ENCODE data around the gene WDR64. TPM values are rescaled to one million over a fixed set of nuclear protein-coding genes. Genes with fewer than 3 reads are reported as not detected.

The WDR64 gene
- total and polyA plus RNA-seq, 2 of the 13 experiments (the other 11 are each of a cell fraction or from before 2014, with no cell fraction given), result not detected

DNA sequence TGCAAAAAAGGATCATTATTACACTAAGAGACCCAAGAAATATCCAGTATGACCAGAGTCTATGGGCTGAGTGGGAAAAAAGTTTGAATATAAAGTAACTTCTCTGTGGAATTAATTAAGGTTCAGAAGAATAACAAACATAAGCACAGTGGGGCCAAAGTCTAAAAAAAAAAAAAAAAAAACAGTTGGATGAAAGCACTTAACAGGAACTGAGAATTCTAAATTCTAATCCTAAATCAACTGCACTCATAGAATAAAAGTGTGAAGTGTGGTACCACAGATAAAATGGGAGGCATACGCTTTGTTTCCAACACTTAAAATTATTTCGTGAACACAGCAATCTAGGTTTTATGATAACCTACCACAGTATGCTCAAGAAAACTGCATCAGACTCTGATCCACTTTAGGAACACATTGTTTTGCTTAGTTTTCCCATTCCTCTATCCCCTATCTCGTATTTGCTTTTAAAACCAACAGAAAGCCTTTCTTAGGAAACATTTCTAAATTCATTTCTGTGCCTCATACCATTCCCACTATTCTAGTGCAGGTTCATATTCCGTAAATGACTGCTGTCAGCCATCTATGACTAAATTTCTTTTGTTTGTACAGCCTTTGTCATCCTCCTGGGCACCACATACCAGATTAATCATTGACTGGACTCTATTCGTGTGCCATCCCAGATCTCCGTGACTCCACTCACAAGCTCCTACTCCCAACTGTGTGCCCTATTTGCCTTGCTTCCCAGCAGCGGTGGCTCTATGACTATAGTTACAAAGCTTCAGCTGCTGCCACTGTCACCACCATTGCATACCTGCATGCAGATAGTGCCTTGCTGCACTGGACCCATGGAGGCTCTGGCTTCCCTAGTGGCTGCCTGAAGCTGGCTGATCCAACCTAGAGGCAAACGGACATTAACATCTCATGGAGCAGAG, 36.8 kb upstream of the WDR64 start (continued):
- no peak for TF ChIP-seq NCOA5 (CRISPR knock-in tag; IDR thresholded peaks at IDR 0.05)
- no peak for TF ChIP-seq JUN (CRISPR knock-in tag; IDR thresholded peaks at IDR 0.05)
- TF ChIP-seq RNF2 (conservative IDR thresholded peaks at IDR 0.05; ENCODE audit: low read depth), result no peak
- no peak for TF ChIP-seq ZSCAN31 (CRISPR knock-in tag; IDR thresholded peaks at IDR 0.05; ENCODE audit: low read depth)
- TF ChIP-seq ZSCAN22 (CRISPR knock-in tag; IDR thresholded peaks at IDR 0.05), result no peak
- TF ChIP-seq, protein P1, sequence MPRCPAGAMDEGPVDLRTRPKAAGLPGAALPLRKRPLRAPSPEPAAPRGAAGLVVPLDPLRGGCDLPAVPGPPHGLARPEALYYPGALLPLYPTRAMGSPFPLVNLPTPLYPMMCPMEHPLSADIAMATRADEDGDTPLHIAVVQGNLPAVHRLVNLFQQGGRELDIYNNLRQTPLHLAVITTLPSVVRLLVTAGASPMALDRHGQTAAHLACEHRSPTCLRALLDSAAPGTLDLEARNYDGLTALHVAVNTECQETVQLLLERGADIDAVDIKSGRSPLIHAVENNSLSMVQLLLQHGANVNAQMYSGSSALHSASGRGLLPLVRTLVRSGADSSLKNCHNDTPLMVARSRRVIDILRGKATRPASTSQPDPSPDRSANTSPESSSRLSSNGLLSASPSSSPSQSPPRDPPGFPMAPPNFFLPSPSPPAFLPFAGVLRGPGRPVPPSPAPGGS (CRISPR knock-in tag; IDR thresholded peaks at IDR 0.05), result no peak
- no peak for TF ChIP-seq ZFP91 (CRISPR knock-in tag; IDR thresholded peaks at IDR 0.05; ENCODE audit: borderline replicate concordance)
- no peak for TF ChIP-seq ZNF598 (CRISPR knock-in tag; IDR thresholded peaks at IDR 0.05; ENCODE audit: borderline replicate concordance)
- no peak for TF ChIP-seq JDP2 (CRISPR knock-in tag; IDR thresholded peaks at IDR 0.05; ENCODE audit: borderline replicate concordance)
- peak; percentile 16; the same call in 1 of the 2 replicates for TF ChIP-seq ELF3 (CRISPR knock-in tag; IDR thresholded peaks at IDR 0.05)
- no peak for TF ChIP-seq ZNF513 (CRISPR knock-in tag; conservative IDR thresholded peaks at IDR 0.05)
- TF ChIP-seq, protein P2, sequence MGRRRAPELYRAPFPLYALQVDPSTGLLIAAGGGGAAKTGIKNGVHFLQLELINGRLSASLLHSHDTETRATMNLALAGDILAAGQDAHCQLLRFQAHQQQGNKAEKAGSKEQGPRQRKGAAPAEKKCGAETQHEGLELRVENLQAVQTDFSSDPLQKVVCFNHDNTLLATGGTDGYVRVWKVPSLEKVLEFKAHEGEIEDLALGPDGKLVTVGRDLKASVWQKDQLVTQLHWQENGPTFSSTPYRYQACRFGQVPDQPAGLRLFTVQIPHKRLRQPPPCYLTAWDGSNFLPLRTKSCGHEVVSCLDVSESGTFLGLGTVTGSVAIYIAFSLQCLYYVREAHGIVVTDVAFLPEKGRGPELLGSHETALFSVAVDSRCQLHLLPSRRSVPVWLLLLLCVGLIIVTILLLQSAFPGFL (CRISPR knock-in tag; IDR thresholded peaks at IDR 0.05), result no peak
- no peak for TF ChIP-seq ZNF616 (CRISPR knock-in tag; IDR thresholded peaks at IDR 0.05; ENCODE audit: low read depth)
- TF ChIP-seq, protein P3, sequence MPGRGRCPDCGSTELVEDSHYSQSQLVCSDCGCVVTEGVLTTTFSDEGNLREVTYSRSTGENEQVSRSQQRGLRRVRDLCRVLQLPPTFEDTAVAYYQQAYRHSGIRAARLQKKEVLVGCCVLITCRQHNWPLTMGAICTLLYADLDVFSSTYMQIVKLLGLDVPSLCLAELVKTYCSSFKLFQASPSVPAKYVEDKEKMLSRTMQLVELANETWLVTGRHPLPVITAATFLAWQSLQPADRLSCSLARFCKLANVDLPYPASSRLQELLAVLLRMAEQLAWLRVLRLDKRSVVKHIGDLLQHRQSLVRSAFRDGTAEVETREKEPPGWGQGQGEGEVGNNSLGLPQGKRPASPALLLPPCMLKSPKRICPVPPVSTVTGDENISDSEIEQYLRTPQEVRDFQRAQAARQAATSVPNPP (CRISPR knock-in tag; IDR thresholded peaks at IDR 0.05), result no peak
- TF ChIP-seq, protein P4, sequence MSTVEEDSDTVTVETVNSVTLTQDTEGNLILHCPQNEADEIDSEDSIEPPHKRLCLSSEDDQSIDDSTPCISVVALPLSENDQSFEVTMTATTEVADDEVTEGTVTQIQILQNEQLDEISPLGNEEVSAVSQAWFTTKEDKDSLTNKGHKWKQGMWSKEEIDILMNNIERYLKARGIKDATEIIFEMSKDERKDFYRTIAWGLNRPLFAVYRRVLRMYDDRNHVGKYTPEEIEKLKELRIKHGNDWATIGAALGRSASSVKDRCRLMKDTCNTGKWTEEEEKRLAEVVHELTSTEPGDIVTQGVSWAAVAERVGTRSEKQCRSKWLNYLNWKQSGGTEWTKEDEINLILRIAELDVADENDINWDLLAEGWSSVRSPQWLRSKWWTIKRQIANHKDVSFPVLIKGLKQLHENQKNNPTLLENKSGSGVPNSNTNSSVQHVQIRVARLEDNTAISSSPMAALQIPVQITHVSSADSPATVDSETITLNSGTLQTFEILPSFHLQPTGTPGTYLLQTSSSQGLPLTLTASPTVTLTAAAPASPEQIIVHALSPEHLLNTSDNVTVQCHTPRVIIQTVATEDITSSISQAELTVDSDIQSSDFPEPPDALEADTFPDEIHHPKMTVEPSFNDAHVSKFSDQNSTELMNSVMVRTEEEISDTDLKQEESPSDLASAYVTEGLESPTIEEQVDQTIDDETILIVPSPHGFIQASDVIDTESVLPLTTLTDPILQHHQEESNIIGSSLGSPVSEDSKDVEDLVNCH (CRISPR knock-in tag; IDR thresholded peaks at IDR 0.05), result no peak
- TF ChIP-seq, protein P5, sequence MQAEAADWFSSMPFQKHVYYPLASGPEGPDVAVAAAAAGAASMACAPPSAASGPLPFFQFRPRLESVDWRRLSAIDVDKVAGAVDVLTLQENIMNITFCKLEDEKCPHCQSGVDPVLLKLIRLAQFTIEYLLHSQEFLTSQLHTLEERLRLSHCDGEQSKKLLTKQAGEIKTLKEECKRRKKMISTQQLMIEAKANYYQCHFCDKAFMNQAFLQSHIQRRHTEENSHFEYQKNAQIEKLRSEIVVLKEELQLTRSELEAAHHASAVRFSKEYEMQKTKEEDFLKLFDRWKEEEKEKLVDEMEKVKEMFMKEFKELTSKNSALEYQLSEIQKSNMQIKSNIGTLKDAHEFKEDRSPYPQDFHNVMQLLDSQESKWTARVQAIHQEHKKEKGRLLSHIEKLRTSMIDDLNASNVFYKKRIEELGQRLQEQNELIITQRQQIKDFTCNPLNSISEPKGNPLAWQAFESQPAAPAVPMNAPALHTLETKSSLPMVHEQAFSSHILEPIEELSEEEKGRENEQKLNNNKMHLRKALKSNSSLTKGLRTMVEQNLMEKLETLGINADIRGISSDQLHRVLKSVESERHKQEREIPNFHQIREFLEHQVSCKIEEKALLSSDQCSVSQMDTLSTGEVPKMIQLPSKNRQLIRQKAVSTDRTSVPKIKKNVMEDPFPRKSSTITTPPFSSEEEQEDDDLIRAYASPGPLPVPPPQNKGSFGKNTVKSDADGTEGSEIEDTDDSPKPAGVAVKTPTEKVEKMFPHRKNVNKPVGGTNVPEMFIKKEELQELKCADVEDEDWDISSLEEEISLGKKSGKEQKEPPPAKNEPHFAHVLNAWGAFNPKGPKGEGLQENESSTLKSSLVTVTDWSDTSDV (CRISPR knock-in tag; IDR thresholded peaks at IDR 0.05), result no peak
